ENCODE data around the gene RHOF.

Gene RHOF

DNA sequence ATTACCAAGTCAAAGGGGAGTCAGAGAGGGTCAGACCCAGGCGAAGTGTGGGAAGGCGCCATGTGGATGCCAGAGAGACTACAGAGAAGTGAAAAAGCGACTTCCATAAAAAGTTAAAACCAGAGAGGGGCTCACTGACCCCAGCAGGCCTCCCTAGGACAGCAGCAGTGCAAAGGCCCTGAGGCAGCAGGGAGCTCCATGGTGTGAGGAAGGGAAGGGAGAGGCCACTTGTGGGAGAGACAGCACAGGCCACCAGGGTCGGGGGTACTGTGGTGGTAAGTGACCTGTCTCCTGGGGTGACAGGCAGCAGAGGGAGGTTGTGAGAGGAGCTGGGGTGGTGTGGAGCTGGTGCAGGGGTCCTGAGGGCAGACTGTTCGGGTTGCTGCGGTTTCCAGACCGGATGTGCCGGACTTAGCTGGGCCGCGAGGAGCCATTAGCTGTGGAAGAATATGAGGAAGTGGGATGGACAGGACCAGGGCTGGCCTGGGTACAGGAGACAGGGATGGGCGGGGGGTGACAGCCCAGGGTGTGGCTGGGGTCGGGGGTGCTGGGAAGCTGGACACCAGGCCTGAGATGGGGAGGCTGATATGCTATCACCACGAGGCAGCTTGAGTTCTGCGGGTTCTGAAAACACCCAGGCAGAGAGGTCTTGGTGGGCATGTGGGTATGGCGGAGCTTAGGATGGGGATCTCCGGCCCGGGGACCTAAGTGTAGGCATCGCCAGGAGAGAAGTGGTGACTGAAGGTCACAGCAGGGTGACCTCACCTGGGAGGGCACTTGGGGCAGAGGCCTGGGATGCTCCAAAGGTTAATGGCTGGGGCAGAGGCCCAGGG, 33.0 kb upstream of the RHOF start:
- H3K27ac ChIP-seq = no peak overlapping the region
- TF ChIP-seq, protein P1, sequence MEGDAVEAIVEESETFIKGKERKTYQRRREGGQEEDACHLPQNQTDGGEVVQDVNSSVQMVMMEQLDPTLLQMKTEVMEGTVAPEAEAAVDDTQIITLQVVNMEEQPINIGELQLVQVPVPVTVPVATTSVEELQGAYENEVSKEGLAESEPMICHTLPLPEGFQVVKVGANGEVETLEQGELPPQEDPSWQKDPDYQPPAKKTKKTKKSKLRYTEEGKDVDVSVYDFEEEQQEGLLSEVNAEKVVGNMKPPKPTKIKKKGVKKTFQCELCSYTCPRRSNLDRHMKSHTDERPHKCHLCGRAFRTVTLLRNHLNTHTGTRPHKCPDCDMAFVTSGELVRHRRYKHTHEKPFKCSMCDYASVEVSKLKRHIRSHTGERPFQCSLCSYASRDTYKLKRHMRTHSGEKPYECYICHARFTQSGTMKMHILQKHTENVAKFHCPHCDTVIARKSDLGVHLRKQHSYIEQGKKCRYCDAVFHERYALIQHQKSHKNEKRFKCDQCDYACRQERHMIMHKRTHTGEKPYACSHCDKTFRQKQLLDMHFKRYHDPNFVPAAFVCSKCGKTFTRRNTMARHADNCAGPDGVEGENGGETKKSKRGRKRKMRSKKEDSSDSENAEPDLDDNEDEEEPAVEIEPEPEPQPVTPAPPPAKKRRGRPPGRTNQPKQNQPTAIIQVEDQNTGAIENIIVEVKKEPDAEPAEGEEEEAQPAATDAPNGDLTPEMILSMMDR (conservative IDR thresholded peaks at IDR 0.05) = no peak

DNA sequence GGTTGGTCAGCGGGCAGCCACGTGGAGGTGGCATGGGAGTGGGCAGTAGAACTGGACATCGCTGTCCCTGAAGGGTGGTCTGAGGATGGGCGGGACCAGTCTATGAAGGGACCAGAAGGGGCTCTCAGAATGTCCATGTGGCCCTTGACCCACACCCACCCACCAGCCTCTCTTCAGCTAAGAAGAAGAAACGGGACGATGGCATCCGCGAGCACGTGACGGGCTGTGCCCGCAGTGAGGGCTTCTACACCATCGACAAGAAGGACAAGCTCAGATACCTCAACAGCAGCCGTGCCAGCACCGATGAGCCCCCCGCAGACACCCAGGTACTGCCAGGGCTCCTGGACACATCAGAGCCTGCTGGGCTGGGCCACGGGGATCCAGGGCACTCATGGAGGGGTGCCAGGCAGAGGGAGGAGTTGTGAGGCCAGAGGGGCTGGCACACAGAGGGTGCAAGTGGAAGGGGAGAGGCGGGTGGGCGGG, 31.6 kb upstream of the RHOF start:
- H3K27ac ChIP-seq = no peak overlapping the region
- TF ChIP-seq, protein P1 (conservative IDR thresholded peaks at IDR 0.05) = no peak

DNA sequence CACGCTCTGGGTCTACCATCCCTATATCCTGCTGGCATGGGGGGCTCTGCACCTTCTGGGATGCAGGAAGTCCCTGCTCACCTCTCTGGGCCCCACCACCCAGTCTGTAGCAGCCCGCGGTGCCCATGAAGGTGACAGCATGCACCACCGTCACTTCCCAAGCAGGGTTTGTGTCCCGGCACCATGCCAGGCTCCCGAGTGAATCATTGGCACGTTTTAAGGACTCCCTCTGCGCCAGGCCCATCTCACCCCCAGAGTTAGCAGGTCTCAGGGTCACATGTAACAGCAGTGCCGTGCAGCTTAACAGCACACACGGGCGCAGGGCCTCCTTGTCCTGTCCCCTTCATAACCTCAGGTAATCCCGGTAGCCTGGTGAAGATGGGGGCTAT, 30.2 kb upstream of the RHOF start:
- H3K27ac ChIP-seq = no peak overlapping the region
- TF ChIP-seq, protein P1 (conservative IDR thresholded peaks at IDR 0.05) = no peak

DNA sequence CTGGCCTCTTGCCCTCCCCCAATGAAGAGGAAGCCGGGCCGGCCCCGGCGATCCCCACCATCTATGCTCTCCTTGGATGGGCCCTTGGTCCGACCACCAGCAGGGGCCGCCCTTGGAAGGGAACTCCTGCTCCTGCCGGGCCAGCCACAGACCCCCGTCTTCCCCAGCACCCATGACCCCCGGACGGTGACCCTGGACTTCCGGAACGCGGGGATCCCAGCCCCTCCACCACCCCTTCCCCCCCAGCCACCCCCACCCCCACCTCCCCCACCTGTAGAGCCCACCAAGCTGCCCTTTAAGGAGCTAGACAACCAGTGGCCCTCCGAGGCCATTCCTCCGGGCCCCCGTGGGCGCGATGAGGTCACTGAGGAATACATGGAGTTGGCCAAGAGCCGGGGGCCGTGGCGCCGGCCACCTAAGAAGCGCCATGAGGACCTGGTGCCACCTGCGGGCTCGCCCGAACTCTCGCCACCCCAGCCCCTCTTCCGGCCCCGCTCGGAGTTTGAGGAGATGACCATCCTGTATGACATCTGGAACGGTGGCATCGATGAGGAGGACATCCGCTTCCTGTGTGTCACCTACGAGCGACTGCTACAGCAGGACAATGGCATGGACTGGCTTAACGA, 29.7 kb upstream of the RHOF start:
- TF ChIP-seq, protein P1 (conservative IDR thresholded peaks at IDR 0.05) = no peak
- no peak overlapping the region for H3K27ac ChIP-seq

DNA sequence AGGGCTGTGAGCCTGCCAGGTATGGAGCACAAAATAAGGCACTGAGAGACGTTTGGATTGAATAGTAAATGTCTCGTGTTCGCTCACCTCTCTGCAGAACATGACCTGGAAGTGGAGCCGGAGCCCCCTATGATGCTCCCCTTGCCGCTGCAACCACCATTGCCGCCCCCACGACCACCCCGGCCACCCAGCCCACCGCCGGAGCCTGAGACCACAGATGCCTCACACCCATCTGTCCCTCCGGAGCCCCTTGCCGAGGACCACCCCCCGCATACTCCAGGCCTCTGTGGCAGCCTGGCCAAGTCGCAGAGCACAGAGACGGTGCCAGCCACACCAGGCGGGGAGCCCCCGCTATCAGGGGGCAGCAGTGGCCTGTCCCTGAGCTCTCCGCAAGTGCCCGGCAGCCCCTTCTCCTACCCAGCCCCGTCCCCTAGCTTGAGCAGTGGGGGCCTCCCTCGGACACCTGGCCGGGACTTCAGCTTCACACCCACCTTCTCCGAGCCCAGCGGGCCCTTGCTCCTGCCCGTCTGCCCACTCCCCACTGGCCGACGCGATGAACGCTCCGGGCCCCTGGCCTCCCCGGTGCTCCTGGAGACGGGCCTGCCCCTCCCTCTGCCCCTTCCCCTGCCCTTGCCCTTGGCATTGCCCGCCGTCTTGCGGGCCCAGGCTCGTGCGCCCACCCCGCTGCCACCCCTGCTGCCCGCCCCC, 29.1 kb upstream of the RHOF start:
- H3K27ac ChIP-seq = no peak overlapping the region
- TF ChIP-seq, protein P1 (conservative IDR thresholded peaks at IDR 0.05) = no peak

GRCh38 chr12:121820056-121820455, 26.6 kb upstream of the RHOF start:
- H3K27ac ChIP-seq = no peak overlapping the region

More at GRCh38 chr12:121820056-121820455, 26.6 kb upstream of the RHOF start:
- TF ChIP-seq, protein P1 (conservative IDR thresholded peaks at IDR 0.05) = no peak
